Endothelial cell of umbilical vein (primary cell): ENCODE data around the gene CELF2. TPM values are rescaled to one million over a fixed set of nuclear protein-coding genes. Genes with fewer than 3 reads are reported as not detected.

ENCODE experiments used
- BruUV-seq: library from RNA; stranded (reverse); fragments of 400-500 nt; replicated peaks from 2 replicates; lab custom pipeline; 2021; lab: Mats Ljungman, UMichigan
- CTCF ChIA-PET: fragments of 300-600, 350-600 bp; sonication (Branson Sonifier 250); formaldehyde crosslinking; loops from one replicate; lab custom pipeline; 2021; ENCODE audit warnings: antibody characterized with exemption, inconsistent platforms; lab: Charles Lee
- POLR2A ChIA-PET: fragments of 300-600, 350-600 bp; sonication (Branson Sonifier 250); formaldehyde crosslinking; loops from one replicate; lab custom pipeline; 2021; ENCODE audit warnings: antibody characterized with exemption, inconsistent platforms; lab: Charles Lee
- DNase-seq: peaks from one replicate; pipeline ENCODE4 v3.0.0-alpha.2; 2011; ENCODE audit warnings: low read depth, low spot score
- FAIRE-seq: peaks from 2 replicates; lab custom pipeline; 2011; peaks lifted over from hg19 to GRCh38; lab: Jason Lieb, UNC
- H2AFZ ChIP-seq: 2 replicates; pipeline ENCODE4 v1.6.0; 2012; ENCODE audit warnings: low read depth, low read length, control low read depth, inconsistent platforms
- H3K27ac ChIP-seq: 2 replicates; pipeline ENCODE4 v1.5.1; 2011; ENCODE audit warnings: low read depth, mild to moderate bottlenecking, control low read depth, low read length, moderate library complexity; ENCODE audit not compliant: insufficient read depth
- H3K27me3 ChIP-seq, 2 experiments: 2 replicates each; pipeline versions ENCODE4 v1.6.0 to v1.6.1; 2011; ENCODE audit warnings: low read length in 2 of 2, mixed read lengths in 1 of 2; ENCODE audit not compliant: control insufficient read depth in 2 of 2, insufficient read depth in 2 of 2
- H3K36me3 ChIP-seq, 2 experiments: 2 replicates in 1 of 2; 3 replicates in 1 of 2; pipeline ENCODE4 v1.5.1; 2011; ENCODE audit warnings: low read length in 2 of 2, mild to moderate bottlenecking in 1 of 2, moderate library complexity in 1 of 2; ENCODE audit not compliant: control insufficient read depth in 2 of 2, insufficient read depth in 2 of 2; ENCODE audit errors: extremely low read depth in 1 of 2
- H3K4me1 ChIP-seq: 3 replicates; pipeline ENCODE4 v1.5.1; 2011; ENCODE audit warnings: mild to moderate bottlenecking, low read length; ENCODE audit not compliant: control insufficient read depth, insufficient read depth; ENCODE audit errors: extremely low read depth
- H3K4me2 ChIP-seq: 2 replicates; pipeline ENCODE4 v1.6.1; 2011; ENCODE audit warnings: low read length, control low read depth, mixed read lengths; ENCODE audit not compliant: insufficient read depth
- H3K4me3 ChIP-seq, 3 experiments: fragments of 200-600 bp in 1 of 3; sonication (generic), shearing (Covaris generic) in 1 of 3; replicated peaks in 1 of 3; 2 replicates each; pipeline ENCODE4 v1.5.1; 2011 to 2016; ENCODE audit warnings: control low read depth in 3 of 3, low read length in 3 of 3, mild to moderate bottlenecking in 2 of 3, inconsistent platforms in 1 of 3, low read depth in 1 of 3, moderate library complexity in 1 of 3; ENCODE audit not compliant: insufficient read depth in 1 of 3
- H3K79me2 ChIP-seq: 2 replicates; pipeline ENCODE4 v1.6.0; 2012; ENCODE audit warnings: low read length, inconsistent platforms; ENCODE audit not compliant: control insufficient read depth, insufficient read depth
- H3K9ac ChIP-seq: replicated peaks from 2 replicates; pipeline ENCODE3; 2011; ENCODE audit warnings: low read length, control low read depth; ENCODE audit not compliant: insufficient read depth; ENCODE audit errors: extremely low read depth
- H3K9me1 ChIP-seq: replicated peaks from 3 replicates; pipeline ENCODE4 v1.6.0; 2011; ENCODE audit warnings: mild to moderate bottlenecking, low read length; ENCODE audit not compliant: control insufficient read depth, insufficient read depth; ENCODE audit errors: extremely low read depth
- H3K9me3 ChIP-seq: replicated peaks from 2 replicates; pipeline ENCODE4 v1.5.1; 2012; ENCODE audit warnings: low read length, inconsistent platforms; ENCODE audit not compliant: control insufficient read depth, insufficient read depth
- H4K20me1 ChIP-seq: replicated peaks from 2 replicates; pipeline ENCODE3; 2011; ENCODE audit warnings: mild to moderate bottlenecking, low read length; ENCODE audit not compliant: control insufficient read depth, insufficient read depth; ENCODE audit errors: extremely low read depth
- CTCF ChIP-seq, 2 donors: IDR thresholded peaks; 1 replicate in 1 of 2; 2 replicates in 1 of 2; pipeline ENCODE4 v1.5.1; 2011; ENCODE audit warnings: low read length in 2 of 2, mild to moderate bottlenecking in 2 of 2, moderate library complexity in 2 of 2, control low read depth in 1 of 2, inconsistent platforms in 1 of 2, low read depth in 1 of 2; ENCODE audit not compliant: insufficient read depth in 1 of 2; ENCODE audit errors: extremely low read depth in 1 of 2
- EZH2 ChIP-seq: IDR thresholded peaks from 2 replicates; pipeline ENCODE4 v1.6.1; 2012; ENCODE audit warnings: borderline replicate concordance, low read depth, mild to moderate bottlenecking, moderate library complexity, low read length, inconsistent platforms; ENCODE audit not compliant: severe bottlenecking
- FOS ChIP-seq: IDR thresholded peaks from 2 replicates; pipeline ENCODE4 v1.6.1; 2011; ENCODE audit warnings: mild to moderate bottlenecking, low read length, moderate library complexity, borderline replicate concordance; ENCODE audit not compliant: insufficient read depth
- GATA2 ChIP-seq: IDR thresholded peaks from 2 replicates; pipeline ENCODE4 v1.7.0; 2011; ENCODE audit warnings: low read depth, mild to moderate bottlenecking, moderate library complexity, mixed read lengths, low read length; ENCODE audit not compliant: insufficient read length, insufficient read depth
- JUN ChIP-seq: IDR thresholded peaks from 2 replicates; pipeline ENCODE4 v1.6.1; 2011; ENCODE audit warnings: borderline replicate concordance, low read depth; ENCODE audit not compliant: insufficient read length, insufficient read depth
- MAX ChIP-seq: IDR thresholded peaks from 2 replicates; pipeline ENCODE4 v1.6.1; 2011; ENCODE audit not compliant: insufficient read depth, insufficient read length
- MYC ChIP-seq: IDR thresholded peaks from one replicate; pipeline ENCODE4 v1.6.1; 2011; ENCODE audit warnings: mild to moderate bottlenecking, low read depth, low read length
- POLR2A ChIP-seq: IDR thresholded peaks from 2 replicates; pipeline ENCODE4 v1.6.1; 2012; ENCODE audit warnings: low read depth, mild to moderate bottlenecking, control low read depth, low read length
- POLR2AphosphoS5 ChIP-seq: IDR thresholded peaks from 2 replicates; pipeline ENCODE4 v1.6.1; 2012; ENCODE audit warnings: low read depth, mild to moderate bottlenecking, control low read depth, low read length, moderate library complexity; ENCODE audit not compliant: insufficient read depth
- dilution Hi-C: fragments of 300-500 bp; cut with MboI; formaldehyde crosslinking; loops from one replicate; pipeline ENCODE4 v1.15.0; 2019; ENCODE audit warnings: low sequenced_read_pairs; ENCODE audit not compliant: extremely low pct_ligation_motif_present
- intact Hi-C: fragments of 100-400 bp; cut with micrococcal nuclease; formaldehyde crosslinking; loops from one replicate; pipeline ENCODE4 v1.10.0; 2022
- polyA plus RNA-seq, 4 experiments: library from polyadenylated mRNA; depleted of rRNA in 3 of 4; stranded (reverse) in 3 of 4; unstranded in 1 of 4; fragments of >200 nt; gene quantifications; 2 replicates each; pipeline versions ENCODE4 v1.2.1 to v1.2.3, GENCODE V29; 2011 to 2012; ENCODE audit warnings: missing spikeins in 1 of 4
- total RNA-seq: library from RNA; stranded (reverse); gene quantifications from 2 replicates; pipeline ENCODE4 v1.2.3, GENCODE V29; 2021

The CELF2 gene
- total and polyA plus RNA-seq, 2 donors (not counting 3 experiments of a cell fraction or from before 2014, with no cell fraction given): 21.6 to 42.6 TPM

- POLR2A ChIA-PET: no interaction called here
Measured at GRCh38 chr10:11326241-11326640, 308.6 kb downstream of the CELF2 start.

More at GRCh38 chr10:11326241-11326640, 308.6 kb downstream of the CELF2 start:
- FAIRE-seq (no peak), DNase-seq (no peak)
- no peaks in the 10 kb centered on the region for H3K27me3 ChIP-seq
- peaks cover 0 to 1% of the 10 kb centered on the region in 2 experiments for H3K36me3 ChIP-seq
- H3K9me1 ChIP-seq: no peaks in the 10 kb centered on the region
- dilution Hi-C loops (no loop called here), intact Hi-C loops (no loop called here)
- H3K4me2 ChIP-seq: no peak overlapping the region
- H3K9ac ChIP-seq: no peak overlapping the region
- no peak overlapping the region for H3K4me3 ChIP-seq
- no peak overlapping the region for H2AFZ ChIP-seq
- CTCF ChIA-PET: no interaction called here
- no peak overlapping the region for H3K27ac ChIP-seq
- TF ChIP-seq MAX: no peak
- no peak for TF ChIP-seq EZH2
- TF ChIP-seq MYC: no peak
- TF ChIP-seq CTCF (IDR thresholded peaks at IDR 0.05; ENCODE audit: extremely low read depth in 1 of 2, insufficient read depth in 1 of 2, low read depth in 1 of 2, low read length in 2 of 2): no peak
- TF ChIP-seq POLR2A: no peak
- TF ChIP-seq FOS: no peak
- TF ChIP-seq POLR2AphosphoS5: no peak
- TF ChIP-seq GATA2: no peak
- TF ChIP-seq JUN: no peak
- no peaks in the 10 kb centered on the region for H3K9me3 ChIP-seq
- no TSS peak for BruUV-seq
- peaks cover 4% of the 10 kb centered on the region for H3K4me1 ChIP-seq
- H4K20me1 ChIP-seq: no peaks in the 10 kb centered on the region
- H3K79me2 ChIP-seq: no peaks in the 10 kb centered on the region
